Heart left ventricle (tissue), 16 donors: ENCODE data around the gene FAAP20. TPM values are rescaled to one million over a fixed set of nuclear protein-coding genes. Genes with fewer than 3 reads are reported as not detected.

ENCODE experiments used
- ATAC-seq, 4 donors: fragments of 200-7000 bp; cut with Tn5 transposase; one replicate each; pipeline ENCODE4 v1.9.1; 2020 to 2022; ENCODE audit warnings: moderate library complexity in 4 of 4, mild to moderate bottlenecking in 3 of 4, moderate number of reproducible peaks in 1 of 4
- DNase-seq, 5 donors: peaks; one replicate each; pipeline ENCODE4 v3.0.0-alpha.2; 2020
- H3K27ac ChIP-seq, 12 donors: fragments of 200-600 bp; sonication (generic) in 4 of 12; one replicate each; pipeline versions ENCODE4 v1.5.0 to v1.8.0; 2016 to 2022; ENCODE audit warnings: mild to moderate bottlenecking in 2 of 12
- H3K27me3 ChIP-seq, 9 donors: fragments of 200-600 bp; sonication (generic) in 2 of 9; one replicate each; pipeline versions ENCODE4 v1.5.1 to v1.8.0; 2016 to 2022; ENCODE audit warnings: mild to moderate bottlenecking in 3 of 9
- H3K36me3 ChIP-seq, 9 donors: fragments of 200-600 bp; sonication (generic) in 2 of 9; one replicate each; pipeline versions ENCODE4 v1.5.0 to v1.8.0; 2018 to 2022; ENCODE audit warnings: mild to moderate bottlenecking in 2 of 9
- H3K4me1 ChIP-seq, 12 donors: fragments of 200-600 bp; sonication (generic) in 4 of 12; one replicate each; pipeline versions ENCODE4 v1.5.0 to v1.8.0; 2016 to 2022; ENCODE audit warnings: mild to moderate bottlenecking in 3 of 12
- H3K4me3 ChIP-seq, 12 donors: fragments of 200-600 bp; sonication (generic) in 4 of 12; one replicate each; pipeline versions ENCODE4 v1.5.0 to v1.8.0; 2017 to 2022; ENCODE audit warnings: mild to moderate bottlenecking in 9 of 12, moderate library complexity in 4 of 12
- H3K9me3 ChIP-seq, 12 donors: fragments of 200-600 bp; sonication (generic) in 4 of 12; one replicate each; pipeline versions ENCODE4 v1.5.0 to v1.8.0; 2016 to 2022; ENCODE audit warnings: mild to moderate bottlenecking in 1 of 12
- POLR2A ChIP-seq, 2 donors: fragments of 450-650 bp; IDR thresholded peaks; one replicate each; pipeline ENCODE4 v1.6.1; 2017; ENCODE audit warnings: antibody characterized with exemption in 2 of 2, mild to moderate bottlenecking in 2 of 2, moderate library complexity in 2 of 2
- WGBS, 4 donors: extraction: QIAGEN DNeasy Blood & Tissue Kit in 2 of 4; methylation state at CpG; one replicate each; pipeline versions ENCODE4 v1.1.5 to v1.1.7; 2013 to 2018; 5-methylcytosine and 5-hydroxymethylcytosine counted together
- intact Hi-C, 10 donors: fragments of 100-400 bp; cut with DNase I; formaldehyde crosslinking; loops; one replicate each; pipeline versions ENCODE4 v1.11.1 to v1.14.2; 2022
- polyA plus RNA-seq, 2 donors: library from polyadenylated mRNA; stranded (reverse); fragments of 200-250 nt; gene quantifications; one replicate each; pipeline ENCODE4 v1.2.3, GENCODE V29; 2013
- total RNA-seq, 9 donors: library from RNA; depleted of rRNA in 2 of 9; stranded (reverse); fragments of >200 nt in 2 of 9; fragmentation: NEBNext Ultra II Directional in 3 of 9; extraction: Animal tissue kit (Norgen Biotek cat#: 25700) in 3 of 9; gene quantifications; one replicate each; pipeline versions ENCODE4 v1.1.0 to v1.2.4, GENCODE V29; 2016 to 2023
- TF ChIP-seq, protein P1 (sequence below), 12 donors: fragments of 200-600 bp; sonication (generic) in 4 of 12; IDR thresholded peaks; one replicate each; pipeline versions ENCODE4 v1.5.0 to v1.8.0; 2018 to 2022; ENCODE audit warnings: antibody characterized with exemption in 12 of 12, mild to moderate bottlenecking in 5 of 12
- donor health status: ischemic (EF 13 %, LVEDD 7.1; RV severe dilation, severe dysfunction).
- donor health status: healthy with polysubstance abuse.
- donor health status: DM: no; HTN: yes; CAD: no.
- donor health status: DM: no; HTN: no; CAD: no.
- donor health status: ischemic (EF 25% LVEDD 6.9; RV normal size, moderate dysfunction).
- donor health status: ischemic (EF 25% LVEDD 5.7; RV mildly dilated, moderate dysfunction).
- donor health status: healthy.
- donor health status: DM: yes; HTN: yes; CAD: no.
- donor health status: ischemic (EF 35%, LVEDD 5.7; RV mildly dilated, moderate dysfunction).
- donor health status: nonischemic (EF 11% LVEDD 7.7; RV severe dilation, severe dysfunction).
- donor health status: DM: yes; HTN: yes; CAD: no.
- donor health status: PGD.
- donor health status: ischemic (EF 29% LVEDD 5.4; RV normal size, mild dysfunction).
- donor health status: nonischemic (EF 23%, LVEDD 6.1; RV moderate dilation, normal function).

Gene FAAP20
- total and polyA plus RNA-seq, 11 donors = 20.9 to 61.3 (median 36.6) TPM

DNA sequence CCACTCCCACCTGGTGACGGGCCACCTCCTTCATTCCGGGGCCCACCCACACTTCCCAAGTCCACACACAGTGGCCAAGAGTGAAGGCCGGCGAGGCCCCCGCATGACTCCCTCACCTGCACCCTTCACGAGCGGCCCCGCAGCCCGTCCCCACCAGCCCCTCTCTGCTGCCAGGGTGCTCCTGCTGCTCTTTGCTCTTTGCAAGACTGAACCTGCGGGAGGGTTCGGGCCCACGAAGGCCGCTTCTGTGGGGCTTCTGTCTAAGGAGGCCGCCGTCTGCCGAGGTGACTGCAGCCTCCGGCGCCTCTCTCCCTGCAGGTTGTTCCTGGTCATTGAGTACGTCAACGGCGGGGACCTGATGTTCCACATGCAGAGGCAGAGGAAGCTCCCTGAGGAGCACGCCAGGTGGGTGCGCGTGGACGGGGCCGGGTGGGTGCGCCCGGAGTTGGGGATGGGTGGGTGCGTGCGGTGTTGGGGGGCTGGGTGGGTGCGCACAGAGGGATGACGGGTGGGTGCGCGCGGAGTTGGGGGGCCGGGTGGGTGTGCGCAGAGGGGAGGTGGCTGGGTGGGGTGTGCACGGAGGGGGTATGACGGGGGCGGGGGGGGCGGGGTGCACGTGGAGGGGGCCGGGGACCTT lies 25.3 kb downstream of the FAAP20 start:
- TF ChIP-seq POLR2A (IDR thresholded peaks at IDR 0.05) = no peak
- TF ChIP-seq, protein P1, sequence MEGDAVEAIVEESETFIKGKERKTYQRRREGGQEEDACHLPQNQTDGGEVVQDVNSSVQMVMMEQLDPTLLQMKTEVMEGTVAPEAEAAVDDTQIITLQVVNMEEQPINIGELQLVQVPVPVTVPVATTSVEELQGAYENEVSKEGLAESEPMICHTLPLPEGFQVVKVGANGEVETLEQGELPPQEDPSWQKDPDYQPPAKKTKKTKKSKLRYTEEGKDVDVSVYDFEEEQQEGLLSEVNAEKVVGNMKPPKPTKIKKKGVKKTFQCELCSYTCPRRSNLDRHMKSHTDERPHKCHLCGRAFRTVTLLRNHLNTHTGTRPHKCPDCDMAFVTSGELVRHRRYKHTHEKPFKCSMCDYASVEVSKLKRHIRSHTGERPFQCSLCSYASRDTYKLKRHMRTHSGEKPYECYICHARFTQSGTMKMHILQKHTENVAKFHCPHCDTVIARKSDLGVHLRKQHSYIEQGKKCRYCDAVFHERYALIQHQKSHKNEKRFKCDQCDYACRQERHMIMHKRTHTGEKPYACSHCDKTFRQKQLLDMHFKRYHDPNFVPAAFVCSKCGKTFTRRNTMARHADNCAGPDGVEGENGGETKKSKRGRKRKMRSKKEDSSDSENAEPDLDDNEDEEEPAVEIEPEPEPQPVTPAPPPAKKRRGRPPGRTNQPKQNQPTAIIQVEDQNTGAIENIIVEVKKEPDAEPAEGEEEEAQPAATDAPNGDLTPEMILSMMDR (IDR thresholded peaks at IDR 0.05) = no peak
- no peaks in the 10 kb centered on the region for H3K9me3 ChIP-seq
- no peak overlapping the region for H3K27ac ChIP-seq
- whole genome bisulfite sequencing, 4 donors = 92 to 95% (median 94%) methylated on average over 37 to 43 of the region's 43 CpGs
- ATAC-seq = no peak
- no peaks in the 10 kb centered on the region for H3K36me3 ChIP-seq
- intact Hi-C loops = no loop called here
- no peaks in the 10 kb centered on the region for H3K27me3 ChIP-seq
- DNase-seq = no peak
- peaks cover 0 to 4% (median 1%) of the 10 kb centered on the region in 12 donors for H3K4me1 ChIP-seq
- H3K4me3 ChIP-seq = no peak overlapping the region

DNA sequence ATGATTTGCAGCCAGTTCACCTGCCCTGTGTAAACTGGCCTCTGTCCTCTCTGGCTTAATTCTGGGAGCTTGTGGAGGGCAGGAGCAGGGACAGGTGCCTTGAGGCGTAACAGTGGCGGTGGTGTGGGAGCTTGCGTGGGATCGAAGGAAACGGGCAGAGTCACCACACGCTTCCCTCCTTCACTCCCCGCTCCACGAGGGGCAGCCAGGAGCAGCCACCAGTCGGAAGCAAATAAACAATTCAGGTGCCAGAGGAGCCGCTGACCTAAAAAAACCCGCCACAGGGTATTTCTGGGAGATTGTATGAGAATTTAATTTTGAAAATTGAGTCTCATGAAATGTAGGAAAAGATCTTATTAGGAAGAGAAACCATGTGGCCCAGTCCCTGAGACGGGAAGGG lies 26.0 kb downstream of the FAAP20 start:
- Histone ChIP-seq H3K27me3 (no peaks in the 10 kb centered on the region), H3K4me3 (no peak overlapping the region), H3K4me1 (no peaks in the 10 kb centered on the region), H3K9me3 (no peaks in the 10 kb centered on the region), H3K27ac (no peak overlapping the region), H3K36me3 (no peaks in the 10 kb centered on the region)
- intact Hi-C loops = no loop called here
- ATAC-seq = no peak
- WGBS, 4 donors = 84 to 95% (median 93%) methylated on average over 12 of the region's 12 CpGs
- DNase-seq = no peak
- TF ChIP-seq, protein P1 (IDR thresholded peaks at IDR 0.05) = no peak
- no peak for TF ChIP-seq POLR2A (IDR thresholded peaks at IDR 0.05)

DNA sequence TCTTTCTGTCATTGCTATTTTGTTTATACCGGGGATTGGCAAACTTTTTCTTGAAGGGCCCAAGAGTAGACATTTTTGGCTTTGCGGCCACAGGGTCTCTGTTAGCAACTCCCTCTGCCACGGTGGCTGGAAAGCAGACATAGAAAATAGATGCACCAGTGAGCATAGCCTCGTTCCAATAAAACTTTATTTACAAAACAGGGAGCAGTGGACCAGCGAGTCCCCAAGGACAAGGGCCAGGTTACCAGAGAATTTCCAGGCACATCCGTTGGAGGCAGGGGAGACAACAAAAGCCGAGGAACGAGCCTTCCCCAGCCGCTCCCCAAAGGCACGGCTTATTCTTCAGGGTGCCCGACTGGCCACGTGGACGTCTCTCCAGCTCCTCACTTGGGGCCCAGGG lies 26.5 kb downstream of the FAAP20 start:
- 92 to 96% (median 93%) methylated on average over 13 of the region's 13 CpGs for WGBS, 4 donors
- TF ChIP-seq, protein P1 (IDR thresholded peaks at IDR 0.05) = no peak
- no peak for TF ChIP-seq POLR2A (IDR thresholded peaks at IDR 0.05)

DNA sequence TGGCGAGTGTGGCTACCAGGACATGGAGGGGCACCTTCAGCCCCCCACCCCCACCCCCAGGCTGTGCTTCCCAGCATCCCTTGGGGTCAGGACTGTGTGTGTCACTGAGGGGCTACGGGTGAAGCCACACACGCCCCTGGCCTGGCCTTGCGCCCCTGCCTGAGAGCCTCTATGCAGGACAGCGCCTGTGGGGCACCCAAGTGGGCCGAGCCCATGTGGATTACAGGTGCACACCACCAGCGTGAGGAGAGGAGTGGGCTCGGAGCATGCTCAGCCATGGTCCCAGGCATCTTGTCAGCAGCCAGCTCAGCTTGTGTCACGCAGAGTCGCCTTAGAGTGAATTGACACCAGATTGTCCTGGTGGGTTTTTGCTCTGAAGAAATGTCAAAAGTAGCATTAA lies 27.9 kb downstream of the FAAP20 start:
- Histone ChIP-seq H3K36me3 (no peaks in the 10 kb centered on the region), H3K4me1 (no peaks in the 10 kb centered on the region), H3K4me3 (no peak overlapping the region), H3K27ac (no peak overlapping the region), H3K27me3 (no peaks in the 10 kb centered on the region), H3K9me3 (no peaks in the 10 kb centered on the region)
- ATAC-seq = no peak
- intact Hi-C loops = no loop called here
- TF ChIP-seq, protein P1 (IDR thresholded peaks at IDR 0.05) = no peak
- no peak for TF ChIP-seq POLR2A (IDR thresholded peaks at IDR 0.05)
- no peak for DNase-seq
- 88 to 93% (median 91%) methylated on average over 6 to 10 of the region's 10 CpGs for WGBS, 4 donors

More for the DNA sequence above, 26.5 kb downstream of the FAAP20 start:
- Histone ChIP-seq H3K9me3 (no peaks in the 10 kb centered on the region), H3K4me1 (no peaks in the 10 kb centered on the region), H3K4me3 (no peak overlapping the region), H3K27me3 (no peaks in the 10 kb centered on the region), H3K36me3 (no peaks in the 10 kb centered on the region), H3K27ac (no peak overlapping the region)
- ATAC-seq (no peak), DNase-seq (no peak)
- intact Hi-C loops = no loop called here
